GM21390 (cell line): ENCODE results near the gene CRB2.

Experiments used
- ATAC-seq: cut with Tn5 transposase; IDR thresholded peaks from one replicate; pipeline ENCODE4 v1.9.1; 2021; ENCODE audit not compliant: unreplicated experiment

Gene CRB2

DNA sequence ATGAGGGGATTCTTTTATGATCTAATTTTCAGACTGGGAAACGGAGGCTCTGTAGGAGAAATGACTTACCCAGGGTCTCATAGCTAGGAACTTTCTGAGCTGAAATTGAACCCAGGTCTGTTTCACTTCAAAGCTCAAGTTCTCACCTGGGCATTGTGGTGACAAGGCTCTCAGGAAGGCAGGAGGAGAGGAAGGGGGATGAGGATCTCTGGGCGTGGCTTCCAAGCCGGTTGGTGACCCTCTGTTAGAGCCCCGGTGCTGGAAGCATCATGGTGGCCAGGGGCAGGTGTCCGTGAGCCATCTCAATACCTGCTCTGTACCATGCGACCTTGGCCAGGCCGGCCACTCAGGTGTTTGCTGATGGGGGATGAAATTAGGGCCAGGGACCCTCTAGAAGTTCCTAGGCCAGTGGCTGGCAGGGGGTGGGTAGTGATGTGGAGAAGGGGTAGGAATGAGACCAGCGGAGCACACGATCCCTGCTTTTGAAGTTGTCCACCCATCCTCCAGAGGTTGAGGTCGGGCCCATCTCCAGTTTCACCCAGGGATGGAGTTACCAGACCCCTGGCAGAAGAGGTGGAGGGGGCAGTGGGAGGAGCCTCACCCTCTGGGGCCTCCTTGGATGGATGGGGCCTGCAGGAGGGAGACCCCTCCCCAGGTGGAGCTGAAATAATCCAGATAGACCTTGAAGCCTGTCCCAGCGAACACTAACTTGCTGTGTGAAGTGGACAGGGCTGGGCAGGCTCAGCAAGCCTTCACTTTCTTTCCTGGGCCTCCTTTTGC is 5.9 kb downstream of the CRB2 start:
- ATAC-seq, result no peak

DNA sequence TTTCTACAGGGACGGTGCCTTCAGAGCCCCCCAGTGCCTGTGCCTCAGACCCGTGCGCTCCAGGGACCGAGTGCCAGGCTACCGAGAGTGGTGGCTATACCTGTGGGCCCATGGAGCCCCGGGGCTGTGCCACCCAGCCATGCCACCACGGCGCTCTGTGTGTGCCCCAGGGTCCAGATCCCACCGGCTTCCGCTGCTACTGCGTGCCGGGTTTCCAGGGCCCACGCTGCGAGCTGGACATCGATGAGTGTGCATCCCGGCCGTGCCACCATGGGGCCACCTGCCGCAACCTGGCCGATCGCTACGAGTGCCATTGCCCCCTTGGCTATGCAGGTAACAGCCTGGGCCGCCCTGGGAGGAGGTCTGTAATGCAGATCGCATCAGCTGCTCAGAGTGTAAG is 6.9 kb downstream of the CRB2 start:
- no peak for ATAC-seq

DNA sequence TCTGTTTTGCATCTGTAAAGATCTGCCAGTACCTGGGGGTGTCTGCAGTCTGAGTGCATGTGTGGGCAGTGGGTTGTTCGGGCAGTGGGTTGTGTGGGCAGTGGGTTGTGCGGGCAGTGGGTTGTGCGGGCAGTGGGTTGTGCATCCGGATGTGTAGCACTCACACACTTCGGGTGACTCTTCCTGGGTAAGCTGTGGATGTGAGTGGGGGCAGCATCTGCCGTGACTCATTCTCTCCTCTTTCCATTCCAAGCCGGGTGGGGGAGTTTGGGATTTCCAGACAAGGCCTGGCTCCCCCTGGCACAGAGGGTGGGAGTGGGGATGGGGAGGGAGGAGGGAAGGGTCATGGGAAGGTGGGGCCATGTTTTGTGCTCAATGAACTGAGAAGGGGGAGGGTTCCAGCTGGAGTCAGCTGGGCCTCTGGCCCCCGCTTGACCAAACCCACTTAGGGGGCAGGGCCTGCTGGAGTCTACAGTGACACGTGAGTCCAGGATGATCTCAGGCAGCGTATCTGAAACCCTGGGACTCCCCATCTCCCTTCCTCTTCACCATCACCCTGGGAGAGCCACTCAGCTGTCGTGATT is 8.3 kb downstream of the CRB2 start:
- no peak for ATAC-seq

DNA sequence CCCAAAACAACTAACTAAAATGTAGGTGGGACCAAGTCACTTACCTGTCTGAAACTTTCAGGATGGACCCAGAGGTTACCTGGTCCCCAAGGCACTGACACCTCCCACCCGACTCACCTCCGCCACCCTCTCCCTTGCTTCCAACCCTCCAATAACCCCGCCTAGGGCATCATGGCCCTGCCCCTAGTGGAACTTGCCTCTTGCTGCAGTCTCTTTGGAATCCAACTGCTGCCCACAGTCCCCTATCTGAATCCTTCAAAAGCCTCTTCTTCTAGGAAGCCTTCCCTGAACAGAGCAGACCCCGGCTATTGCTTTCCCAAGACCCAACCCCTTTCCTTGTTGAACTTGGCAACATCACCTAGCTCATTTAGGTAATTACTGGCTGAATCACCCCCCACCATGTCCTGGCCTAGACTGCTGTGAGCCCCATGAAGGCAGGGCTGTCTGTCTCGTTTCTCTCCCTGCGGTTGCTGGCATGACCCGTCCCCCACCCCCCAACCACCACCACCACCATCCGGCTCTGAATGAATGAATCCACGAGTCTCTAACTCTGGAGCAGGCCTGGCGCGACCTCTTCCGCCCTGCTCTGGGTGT is 9.4 kb downstream of the CRB2 start:
- ATAC-seq, result no peak

DNA sequence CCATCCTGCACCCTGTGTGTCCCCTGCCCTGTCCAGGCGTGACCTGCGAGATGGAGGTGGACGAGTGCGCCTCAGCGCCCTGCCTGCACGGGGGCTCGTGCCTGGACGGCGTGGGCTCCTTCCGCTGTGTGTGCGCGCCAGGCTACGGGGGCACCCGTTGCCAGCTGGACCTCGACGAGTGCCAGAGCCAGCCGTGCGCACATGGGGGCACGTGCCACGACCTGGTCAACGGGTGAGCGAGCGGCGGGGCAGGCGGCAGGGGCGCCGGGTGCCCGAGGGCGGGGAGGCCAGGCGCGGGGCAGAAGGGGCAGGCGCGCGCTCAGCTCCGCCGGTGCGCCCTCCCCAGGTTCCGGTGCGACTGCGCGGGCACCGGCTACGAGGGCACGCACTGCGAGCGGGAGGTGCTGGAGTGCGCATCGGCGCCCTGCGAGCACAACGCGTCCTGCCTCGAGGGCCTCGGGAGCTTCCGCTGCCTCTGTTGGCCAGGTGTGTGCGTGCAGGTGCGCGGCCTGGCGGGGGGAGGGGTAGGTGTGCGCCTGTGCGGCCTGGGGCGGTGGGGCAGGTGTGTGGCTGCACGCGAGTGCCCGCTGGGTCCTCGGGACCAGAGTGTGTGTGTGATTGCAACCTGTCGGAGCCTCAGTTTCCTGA is 10.0 kb downstream of the CRB2 start:
- no peak for ATAC-seq

DNA sequence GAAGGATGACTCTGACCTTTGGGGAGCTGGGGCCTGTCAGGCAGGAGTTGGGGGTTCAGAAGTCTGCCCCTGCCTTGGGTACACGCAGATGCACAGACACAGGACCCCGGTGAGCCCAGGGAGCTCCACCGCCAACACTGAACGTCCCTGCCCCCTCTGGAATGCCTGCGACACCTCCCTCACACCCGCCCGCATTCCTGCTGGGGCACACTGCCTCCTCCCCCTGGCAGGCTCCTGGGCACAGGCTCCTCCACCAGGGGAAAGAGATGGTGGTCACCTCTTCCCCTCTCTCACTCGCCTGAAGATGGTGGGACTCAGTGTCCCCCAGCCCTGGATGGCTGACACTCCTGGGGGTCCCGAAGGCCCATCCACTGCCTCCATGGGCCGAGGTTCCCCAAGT is 12.0 kb downstream of the CRB2 start:
- ATAC-seq, result no peak

DNA sequence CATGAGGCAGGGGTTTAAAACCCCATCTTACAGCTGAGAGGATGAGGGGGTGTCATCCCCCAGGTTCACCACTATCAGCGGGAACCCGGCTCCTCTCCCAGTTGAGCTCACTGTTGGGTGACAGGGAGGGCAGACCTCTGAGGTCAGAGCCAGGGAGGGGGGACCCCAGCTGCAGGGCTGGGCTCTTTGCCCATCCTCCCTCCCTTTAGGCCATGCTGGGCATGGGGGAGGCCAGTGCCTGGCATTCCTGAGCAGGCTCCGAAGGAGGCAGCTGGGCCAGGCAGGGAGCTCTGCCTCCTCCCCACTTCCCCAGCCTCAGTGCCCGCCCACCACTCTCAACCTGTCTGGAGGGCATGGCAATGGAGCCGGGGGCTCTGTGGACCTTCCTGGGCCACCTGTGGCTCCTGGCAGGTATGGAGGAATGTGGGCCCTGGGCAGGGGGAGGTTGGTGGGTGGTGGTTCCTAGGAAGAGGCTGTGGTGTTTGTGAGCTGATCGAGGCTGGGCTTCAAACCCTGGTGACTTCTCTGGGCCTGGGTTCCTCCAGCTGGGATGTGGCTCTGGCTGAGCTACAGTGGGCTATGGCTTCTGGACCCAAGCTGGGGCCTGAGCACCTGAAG is 12.6 kb downstream of the CRB2 start:
- ATAC-seq, result no peak

DNA sequence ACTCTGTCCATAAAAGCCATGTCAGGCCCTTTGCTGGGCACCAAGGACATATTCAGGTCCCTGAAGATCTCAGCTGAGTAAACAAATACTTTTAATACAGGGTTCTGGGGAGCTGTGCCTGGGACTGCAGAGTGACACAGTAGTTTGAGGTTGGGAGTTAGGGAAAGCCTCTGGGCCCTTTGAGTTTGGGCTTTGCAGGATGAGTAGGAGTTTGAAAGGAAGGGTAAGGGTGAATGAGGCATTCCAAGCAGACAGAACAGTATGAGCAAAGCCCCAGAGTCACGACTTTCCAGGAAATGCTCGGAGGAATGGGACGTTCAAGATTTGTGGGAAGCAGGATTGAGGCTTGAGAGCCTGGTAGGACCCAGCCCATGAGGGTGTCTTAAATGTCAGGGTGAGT is 13.3 kb downstream of the CRB2 start:
- ATAC-seq, result no peak

DNA sequence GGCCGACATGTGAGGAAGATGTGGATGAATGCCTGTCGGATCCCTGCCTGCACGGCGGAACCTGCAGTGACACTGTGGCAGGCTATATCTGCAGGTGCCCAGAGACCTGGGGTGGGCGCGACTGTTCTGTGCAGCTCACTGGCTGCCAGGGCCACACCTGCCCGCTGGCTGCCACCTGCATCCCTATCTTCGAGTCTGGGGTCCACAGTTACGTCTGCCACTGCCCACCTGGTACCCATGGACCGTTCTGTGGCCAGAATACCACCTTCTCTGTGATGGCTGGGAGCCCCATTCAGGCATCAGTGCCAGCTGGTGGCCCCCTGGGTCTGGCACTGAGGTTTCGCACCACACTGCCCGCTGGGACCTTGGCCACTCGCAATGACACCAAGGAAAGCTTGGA is 14.1 kb downstream of the CRB2 start:
- ATAC-seq, result no peak

DNA sequence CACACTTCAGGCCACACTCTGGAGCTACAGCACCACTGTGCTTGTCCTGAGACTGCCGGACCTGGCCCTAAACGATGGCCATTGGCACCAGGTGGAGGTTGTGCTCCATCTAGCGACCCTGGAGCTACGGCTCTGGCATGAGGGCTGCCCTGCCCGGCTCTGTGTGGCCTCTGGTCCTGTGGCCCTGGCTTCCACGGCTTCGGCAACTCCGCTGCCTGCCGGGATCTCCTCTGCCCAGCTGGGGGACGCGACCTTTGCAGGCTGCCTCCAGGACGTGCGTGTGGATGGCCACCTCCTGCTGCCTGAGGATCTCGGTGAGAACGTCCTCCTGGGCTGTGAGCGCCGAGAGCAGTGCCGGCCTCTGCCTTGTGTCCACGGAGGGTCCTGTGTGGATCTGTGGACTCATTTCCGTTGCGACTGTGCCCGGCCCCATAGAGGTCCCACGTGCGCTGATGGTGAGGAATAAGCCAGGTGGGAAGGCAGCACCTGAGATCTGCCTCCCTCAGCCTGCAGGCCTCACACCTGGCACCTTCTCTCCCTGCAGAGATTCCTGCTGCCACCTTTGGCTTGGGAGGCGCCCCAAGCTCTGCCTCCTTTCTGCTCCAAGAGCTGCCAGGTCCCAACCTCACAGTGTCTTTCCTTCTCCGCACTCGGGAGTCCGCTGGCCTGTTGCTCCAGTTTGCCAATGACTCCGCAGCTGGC is 14.7 kb downstream of the CRB2 start:
- ATAC-seq, result no peak

DNA sequence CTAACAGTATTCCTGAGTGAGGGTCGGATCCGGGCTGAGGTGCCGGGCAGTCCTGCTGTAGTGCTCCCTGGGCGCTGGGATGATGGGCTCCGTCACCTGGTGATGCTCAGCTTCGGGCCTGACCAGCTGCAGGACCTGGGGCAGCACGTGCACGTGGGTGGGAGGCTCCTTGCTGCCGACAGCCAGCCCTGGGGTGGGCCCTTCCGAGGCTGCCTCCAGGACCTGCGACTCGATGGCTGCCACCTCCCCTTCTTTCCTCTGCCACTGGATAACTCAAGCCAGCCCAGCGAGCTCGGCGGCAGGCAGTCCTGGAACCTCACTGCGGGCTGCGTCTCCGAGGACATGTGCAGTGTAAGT is 15.2 kb downstream of the CRB2 start:
- ATAC-seq, result no peak

DNA sequence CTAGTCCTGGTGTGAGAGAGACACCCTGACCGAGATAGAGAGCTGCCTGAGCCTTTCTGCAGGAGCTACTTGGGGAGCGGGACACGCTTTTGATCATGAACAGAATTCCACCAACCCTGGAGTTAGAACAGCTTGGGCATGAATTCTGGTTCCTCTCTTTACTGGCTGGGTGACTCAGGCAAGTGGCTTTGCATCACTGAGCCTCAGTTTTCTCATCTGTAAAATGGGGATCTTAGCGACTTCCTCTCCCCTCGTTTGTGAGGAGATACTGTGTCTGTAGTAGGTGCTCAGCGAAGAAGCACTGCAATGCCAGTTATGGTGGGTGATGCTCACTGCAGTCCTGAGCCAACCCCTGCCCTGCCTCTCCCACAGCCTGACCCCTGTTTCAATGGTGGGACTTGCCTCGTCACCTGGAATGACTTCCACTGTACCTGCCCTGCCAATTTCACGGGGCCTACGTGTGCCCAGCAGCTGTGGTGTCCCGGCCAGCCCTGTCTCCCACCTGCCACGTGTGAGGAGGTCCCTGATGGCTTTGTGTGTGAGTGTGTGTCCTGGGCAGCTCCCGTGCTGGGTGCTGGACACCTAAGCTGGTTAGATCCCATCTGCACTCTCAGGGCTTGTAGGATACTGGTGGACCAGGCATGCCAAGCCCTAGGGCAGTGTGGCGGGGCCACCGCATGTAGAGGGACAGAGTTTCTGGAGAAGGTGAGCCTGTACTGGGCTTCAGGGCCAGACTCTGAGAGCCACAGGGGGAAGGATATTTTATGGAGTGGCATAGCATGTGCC is 16.0 kb downstream of the CRB2 start:
- ATAC-seq, result no peak

DNA sequence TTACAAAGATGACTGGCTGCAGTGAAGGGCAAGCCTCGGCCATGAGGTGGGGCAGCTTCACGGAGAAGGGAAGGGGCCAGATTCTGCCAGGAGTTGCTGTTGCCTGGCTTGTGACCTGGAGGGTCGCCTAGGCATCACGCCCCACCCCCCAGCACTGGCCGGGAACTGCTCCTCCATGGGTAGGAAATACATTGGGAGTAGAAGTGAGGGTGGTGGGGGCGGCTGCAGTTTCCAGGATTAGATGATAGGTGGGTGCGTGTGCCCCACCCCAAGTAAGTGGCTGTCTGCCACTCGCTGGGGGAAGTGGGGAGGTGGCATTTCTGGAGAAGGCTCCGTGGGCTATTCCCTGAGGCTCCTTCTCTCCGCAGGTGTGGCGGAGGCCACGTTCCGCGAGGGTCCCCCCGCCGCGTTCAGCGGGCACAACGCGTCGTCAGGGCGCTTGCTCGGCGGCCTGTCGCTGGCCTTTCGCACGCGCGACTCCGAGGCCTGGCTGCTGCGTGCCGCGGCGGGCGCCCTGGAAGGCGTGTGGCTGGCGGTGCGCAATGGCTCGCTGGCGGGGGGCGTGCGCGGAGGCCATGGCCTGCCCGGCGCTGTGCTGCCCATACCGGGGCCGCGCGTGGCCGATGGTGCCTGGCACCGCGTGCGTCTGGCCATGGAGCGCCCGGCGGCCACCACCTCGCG is 16.9 kb downstream of the CRB2 start:
- ATAC-seq, result no peak

DNA sequence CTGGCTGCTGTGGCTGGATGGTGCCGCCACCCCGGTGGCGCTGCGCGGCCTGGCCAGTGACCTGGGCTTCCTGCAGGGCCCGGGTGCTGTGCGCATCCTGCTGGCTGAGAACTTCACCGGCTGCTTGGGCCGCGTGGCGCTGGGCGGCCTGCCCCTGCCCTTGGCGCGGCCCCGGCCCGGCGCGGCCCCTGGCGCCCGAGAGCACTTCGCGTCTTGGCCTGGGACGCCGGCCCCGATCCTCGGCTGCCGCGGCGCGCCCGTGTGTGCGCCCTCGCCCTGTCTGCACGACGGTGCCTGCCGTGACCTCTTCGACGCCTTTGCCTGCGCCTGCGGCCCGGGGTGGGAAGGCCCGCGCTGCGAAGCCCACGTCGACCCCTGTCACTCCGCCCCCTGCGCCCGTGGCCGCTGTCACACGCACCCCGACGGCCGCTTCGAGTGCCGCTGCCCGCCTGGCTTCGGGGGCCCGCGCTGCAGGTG is 17.5 kb downstream of the CRB2 start:
- ATAC-seq, result no peak

DNA sequence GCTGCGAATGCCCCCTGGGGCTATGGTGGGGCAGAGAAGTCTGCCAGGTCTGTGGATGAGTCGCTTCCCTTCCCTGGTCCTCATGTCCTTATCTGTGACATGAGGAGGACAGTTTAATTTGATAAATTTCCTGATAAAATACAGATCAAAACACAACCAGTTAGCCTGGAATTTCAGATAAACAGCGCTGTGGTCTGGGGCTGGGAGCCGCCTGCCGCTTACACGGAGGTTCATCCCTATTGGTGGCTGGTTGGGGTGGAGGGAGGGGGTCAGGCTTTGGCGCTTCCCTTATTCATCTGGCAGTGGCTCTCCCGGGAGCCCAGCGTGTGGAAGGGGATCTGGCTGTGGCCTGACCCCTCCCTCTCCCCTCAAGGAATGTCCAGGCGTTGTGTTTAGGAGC is 17.9 kb downstream of the CRB2 start:
- ATAC-seq, result no peak

DNA sequence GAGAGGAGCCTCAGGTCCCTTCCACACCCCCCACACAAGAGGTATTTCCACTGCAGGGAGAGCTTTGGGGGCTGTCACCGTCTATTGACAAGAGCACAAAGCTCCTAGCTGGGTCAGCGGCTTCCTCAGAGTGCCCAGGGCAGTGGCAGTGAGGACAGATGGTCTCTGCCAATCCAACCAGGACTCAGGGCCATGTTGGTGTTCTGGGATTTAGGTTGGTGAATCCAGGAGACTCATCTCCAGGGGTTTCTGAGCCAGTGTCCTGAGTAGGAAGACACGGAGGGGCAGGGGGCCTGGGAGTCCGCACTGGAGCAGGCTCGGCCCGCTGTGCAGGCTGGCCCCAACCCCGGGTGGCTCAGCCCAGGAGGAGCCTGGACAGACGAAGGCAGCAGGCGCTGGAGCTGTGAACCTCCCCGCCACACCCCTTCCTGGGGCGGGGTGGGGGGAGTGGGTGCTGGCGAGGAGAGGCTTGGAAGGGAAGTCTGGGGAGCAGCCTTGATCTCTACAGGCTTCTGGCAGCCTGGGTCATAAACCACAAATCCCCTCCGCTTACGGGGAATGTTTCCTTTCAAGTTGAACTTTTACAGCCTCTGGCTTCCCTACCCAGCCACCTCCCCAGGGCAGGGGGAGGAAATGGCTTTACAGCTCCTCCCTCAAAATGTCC is 19.6 kb downstream of the CRB2 start:
- no peak for ATAC-seq

DNA sequence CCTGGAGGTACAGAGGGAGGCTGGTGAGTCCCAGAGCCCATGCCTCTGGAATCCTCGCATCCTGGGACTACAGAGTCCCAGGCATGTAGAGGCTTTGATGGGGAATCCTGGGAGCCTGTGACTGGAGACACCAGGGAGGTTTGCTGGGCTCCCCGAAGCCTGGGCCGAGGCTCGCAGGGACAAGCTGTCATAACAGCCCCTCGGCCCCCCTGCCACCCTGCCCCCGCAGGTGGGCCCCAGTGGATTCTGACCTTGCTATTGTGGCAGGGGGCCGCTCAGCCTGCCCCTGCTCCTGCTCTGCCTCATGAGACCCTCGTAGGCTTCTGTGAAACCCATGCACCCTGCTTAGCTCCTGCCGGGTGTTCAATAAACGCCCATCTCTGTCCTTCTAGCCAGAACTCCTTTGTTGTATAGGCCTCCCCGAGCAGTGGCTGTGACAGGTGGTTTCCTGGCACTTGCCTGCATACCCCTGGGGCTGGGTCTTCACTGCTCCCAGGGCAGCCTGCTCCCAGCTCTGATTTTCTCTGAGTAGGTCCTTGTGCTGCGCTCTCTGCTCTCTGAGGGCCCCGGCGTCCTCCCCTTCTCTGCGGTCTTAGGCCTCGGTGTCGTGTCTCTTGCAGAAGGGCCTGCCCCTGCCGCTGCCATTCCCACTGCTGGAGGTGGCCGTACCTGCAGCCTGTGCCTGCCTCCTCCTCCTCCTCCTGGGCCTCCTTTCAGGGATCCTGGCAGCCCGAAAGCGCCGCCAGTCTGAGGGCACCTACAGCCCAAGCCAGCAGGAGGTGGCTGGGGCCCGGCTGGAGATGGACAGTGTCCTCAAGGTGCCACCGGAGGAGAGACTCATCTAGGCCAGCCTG is 20.4 kb downstream of the CRB2 start:
- ATAC-seq, result no peak
